Islet of Langerhans (tissue), 1 donor: Measurements from ENCODE around the gene ORMDL3.

Source experiments
- FAIRE-seq: peaks from one replicate; lab custom pipeline; 2011; peaks lifted over from hg19 to GRCh38; lab: Jason Lieb, UNC

Gene ORMDL3, protein sequence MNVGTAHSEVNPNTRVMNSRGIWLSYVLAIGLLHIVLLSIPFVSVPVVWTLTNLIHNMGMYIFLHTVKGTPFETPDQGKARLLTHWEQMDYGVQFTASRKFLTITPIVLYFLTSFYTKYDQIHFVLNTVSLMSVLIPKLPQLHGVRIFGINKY

DNA sequence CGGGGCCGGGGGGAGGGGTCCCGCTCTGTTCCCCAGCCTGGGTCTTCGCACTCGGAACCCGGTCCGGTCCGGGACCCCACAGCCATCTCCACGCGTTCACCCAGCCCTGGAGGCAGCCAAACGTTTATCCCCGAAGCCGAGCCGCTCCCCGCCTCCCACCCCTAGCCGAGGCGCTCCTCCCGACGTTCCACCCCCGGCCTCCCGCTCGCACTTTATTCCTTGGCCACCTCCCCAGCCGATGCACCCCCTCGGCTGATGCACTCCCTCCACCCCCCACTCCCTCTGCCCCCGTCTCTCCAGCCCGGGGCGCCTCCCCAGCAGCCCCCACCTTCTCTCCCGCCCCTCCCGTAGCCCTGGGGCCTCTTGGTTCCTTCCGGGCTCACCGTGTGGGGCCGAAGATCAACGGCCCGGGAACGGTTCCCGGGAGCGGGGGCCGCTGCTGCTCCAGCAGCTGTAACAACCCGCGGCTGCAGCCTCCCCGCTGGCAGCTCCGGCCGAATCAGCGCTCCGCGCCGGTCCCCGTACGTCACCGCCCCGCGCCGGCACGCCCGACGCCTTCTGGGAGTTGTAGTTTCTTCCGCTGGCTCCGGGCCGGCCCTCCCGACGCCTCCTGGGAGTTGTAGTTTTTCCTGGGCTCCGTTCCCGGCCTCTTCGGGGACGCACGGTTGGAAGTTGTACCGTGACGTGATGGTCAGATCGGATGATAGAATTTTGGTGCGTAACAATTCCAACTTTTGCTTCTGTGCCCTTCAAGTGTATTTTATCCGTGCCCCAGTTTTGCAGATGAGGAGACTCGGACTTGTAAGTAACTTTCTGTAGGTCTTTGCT lies at the start of gene ORMDL3, which contains the start of gene LRRC3C:
TSS of gene ORMDL3 (minus strand) at position 501 of the 828 bp plus-strand sequence. CDS start 3,398 bp downstream, outside the sequence.
TSS of gene LRRC3C (plus strand) at position 632 of the 828 bp plus-strand sequence. CDS start 13,792 bp downstream, outside the sequence.
- FAIRE-seq = no peak

- no peak for FAIRE-seq
Measured at GRCh38 chr17:39975801-39976200, 48.4 kb upstream of the ORMDL3 start.

GRCh38 chr17:39974433-39974832 lies 47.0 kb upstream of the ORMDL3 start:
- FAIRE-seq = no peak

GRCh38 chr17:39973496-39973895 lies 46.1 kb upstream of the ORMDL3 start:
- FAIRE-seq = no peak

GRCh38 chr17:39972271-39972670 lies 44.9 kb upstream of the ORMDL3 start:
- no peak for FAIRE-seq

DNA sequence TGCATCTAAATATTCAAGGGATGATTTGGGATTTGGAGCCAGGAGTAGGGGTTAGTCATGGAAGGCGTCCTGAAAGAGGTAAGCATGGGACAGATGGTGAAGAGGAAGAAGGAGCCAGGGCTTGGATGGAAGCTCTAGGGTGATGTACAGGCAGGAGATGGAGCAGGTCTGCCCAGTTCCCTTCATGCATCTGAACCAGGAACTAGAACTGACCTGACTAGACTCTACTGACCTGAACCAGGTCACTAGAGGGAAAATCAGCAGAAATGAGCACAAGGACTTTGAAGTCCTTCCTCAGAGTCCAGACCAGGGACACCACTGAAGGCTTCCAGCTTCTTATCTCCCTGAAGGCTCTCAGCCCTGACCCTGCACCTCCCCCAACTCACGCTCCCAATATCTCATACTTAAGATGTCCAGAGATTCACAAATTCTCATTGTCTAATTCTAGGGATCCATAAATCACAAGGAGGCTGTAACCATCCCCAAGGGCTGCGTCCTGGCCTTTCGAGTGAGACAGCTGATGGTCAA lies 43.7 kb upstream of the ORMDL3 start:
- no peak for FAIRE-seq

GRCh38 chr17:39970157-39970692 lies 42.8 kb upstream of the ORMDL3 start:
- FAIRE-seq = no peak

- FAIRE-seq = no peak
Measured at GRCh38 chr17:39969375-39969774, 42.0 kb upstream of the ORMDL3 start.

GRCh38 chr17:39968761-39969160 lies 41.4 kb upstream of the ORMDL3 start:
- no peak for FAIRE-seq

GRCh38 chr17:39966771-39967170 lies 39.4 kb upstream of the ORMDL3 start:
- no peak for FAIRE-seq

DNA sequence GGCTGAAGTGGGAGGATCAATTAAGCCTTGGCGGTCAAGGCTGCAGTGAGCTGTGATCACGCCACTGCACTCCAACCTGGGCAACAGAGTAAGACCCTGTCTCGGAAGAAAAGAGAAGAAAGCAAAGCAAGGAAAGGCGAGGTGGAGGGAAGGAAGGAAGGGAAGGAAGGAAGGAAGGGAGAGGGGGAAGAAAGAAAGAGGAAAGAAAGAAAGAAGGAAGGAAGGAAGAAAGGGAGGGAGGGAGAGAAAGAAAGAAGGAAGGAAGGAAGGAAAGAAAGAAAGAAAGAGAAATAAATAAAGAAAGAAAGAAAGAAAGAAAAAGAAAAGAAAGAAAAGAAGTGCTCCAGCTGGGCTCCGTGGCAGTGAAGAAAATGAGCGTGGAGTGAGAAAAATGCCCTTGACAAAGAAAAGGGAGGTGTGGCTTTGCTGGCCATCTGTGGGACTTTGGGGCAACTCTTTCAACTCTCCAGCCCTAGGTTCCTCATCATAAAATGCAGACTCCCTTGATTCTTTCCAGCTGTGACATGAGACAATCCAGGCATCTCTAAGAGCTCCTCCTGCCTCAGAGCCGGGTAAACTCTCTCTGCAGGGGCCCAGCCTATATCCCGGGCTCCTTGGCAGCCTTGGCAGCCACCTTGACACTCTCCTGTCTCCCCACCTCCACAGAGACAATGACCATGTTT lies 37.8 kb upstream of the ORMDL3 start:
- no peak for FAIRE-seq

- no peak for FAIRE-seq
Measured at GRCh38 chr17:39963829-39964228, 36.4 kb upstream of the ORMDL3 start.

GRCh38 chr17:39962642-39963220 lies 35.3 kb upstream of the ORMDL3 start, which contains the start of gene GSDMA:
Gene GSDMA, plus strand, starts transcription at chr17:39963004. Its CDS starts 2,684 bp downstream, at chr17:39965688.
- no peak for FAIRE-seq

DNA sequence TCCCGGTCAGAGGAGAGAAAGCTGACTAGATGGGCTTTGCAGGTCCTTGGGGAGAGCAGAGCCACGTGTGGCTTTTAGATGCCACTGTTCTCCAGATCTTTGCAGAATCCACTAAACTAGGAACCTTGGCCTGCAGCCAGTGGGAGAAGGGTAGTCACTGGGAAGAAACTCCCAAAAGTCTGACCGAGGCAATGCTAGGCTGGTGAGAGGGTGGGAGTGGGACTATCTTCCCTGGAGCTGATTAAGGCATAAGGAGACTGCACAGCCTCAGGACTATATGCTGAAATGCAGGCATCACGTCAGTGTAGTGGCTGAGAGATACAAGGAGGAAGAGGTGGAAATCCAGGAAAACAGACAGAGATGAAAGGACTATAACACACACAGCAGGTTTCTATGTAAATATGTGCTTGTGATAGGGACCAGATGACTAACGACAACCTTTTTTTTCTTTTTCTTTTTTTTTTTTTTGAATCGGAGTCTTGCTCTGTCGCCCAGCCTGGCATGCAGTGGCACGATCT lies 33.2 kb upstream of the ORMDL3 start:
- FAIRE-seq = no peak

DNA sequence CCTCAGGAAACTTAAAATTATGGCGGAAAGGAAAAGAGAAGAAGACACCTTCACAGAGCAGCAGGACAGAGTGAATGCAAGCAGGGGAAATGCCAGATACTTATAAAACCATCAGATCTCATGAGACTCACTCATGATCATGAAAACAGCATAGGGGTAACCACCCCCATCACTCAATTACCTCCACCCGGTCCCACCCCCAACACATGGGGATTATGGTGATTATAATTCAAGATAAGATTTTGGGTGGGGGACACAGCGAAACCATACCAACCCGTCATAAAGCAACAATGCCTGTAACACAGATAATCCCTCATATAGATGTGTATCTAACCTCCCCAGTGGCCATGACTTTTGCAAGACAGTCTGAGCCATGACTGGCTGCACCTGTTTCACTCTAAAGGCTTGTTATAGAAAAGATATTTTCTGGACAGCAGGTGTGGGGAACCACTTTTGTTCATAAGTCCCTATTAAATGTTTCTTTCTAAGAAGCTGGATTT lies 28.4 kb upstream of the ORMDL3 start:
- FAIRE-seq = no peak

DNA sequence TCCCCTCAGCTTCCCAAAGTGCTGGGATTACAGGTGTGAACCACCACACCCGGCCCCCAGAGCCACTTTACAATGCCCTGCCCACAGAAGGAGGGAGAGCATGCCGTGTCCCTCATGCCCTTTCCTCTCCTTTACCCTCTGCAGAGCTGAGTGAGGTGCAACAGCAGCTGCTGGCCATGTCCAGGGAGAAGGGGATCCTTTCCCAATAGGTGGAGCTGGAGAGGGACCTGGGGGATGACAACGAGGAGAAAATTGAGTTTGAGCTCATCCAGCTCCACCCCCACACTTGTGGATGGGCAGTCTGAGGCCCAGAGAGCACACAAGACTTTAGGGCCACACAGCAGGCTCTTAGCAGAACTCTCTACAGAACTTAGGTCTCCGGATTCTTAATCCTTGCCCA lies 27.5 kb upstream of the ORMDL3 start:
- FAIRE-seq = no peak

- no peak for FAIRE-seq
Measured at GRCh38 chr17:39953471-39953888, 26.1 kb upstream of the ORMDL3 start.

DNA sequence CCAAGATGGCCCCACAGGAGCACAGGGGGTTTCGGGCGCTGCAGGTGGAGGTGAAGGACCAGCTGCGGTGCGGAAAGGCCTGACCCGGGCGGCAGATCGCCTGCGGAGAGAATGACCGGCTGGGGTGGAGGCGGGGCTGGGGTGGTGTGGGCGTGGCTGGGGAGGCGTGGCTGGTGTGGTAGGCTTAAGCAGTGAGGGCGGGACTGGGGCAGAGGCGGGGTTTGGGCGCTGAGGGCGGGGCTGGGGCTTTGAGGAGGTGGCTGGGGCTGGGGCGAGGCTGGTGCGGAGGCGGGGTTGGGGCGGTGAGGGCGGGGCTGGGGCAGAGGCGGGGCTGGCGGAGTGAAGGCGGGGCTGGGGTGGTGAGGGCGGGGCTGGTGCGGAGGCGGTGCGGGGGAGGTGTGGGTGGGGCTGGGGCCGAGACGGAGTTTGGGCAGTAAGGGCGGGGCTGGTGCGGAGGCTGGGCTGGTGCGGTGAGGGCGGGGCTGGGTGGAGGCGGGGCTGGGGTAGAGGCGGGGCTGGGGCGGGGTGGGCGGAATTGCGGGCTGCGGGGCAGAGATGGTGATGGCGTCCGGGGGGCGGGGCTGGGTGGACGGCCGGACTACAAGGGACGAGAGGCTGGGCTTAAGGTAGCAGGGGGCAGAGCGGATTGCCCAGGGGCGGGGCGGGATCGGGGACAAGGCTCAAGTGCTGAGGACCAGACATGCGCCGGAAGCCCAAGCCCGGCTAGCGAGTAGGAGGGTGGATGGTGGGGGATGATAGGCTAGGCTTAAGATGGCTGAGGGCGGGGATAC lies 25.5 kb upstream of the ORMDL3 start:
- no peak for FAIRE-seq

DNA sequence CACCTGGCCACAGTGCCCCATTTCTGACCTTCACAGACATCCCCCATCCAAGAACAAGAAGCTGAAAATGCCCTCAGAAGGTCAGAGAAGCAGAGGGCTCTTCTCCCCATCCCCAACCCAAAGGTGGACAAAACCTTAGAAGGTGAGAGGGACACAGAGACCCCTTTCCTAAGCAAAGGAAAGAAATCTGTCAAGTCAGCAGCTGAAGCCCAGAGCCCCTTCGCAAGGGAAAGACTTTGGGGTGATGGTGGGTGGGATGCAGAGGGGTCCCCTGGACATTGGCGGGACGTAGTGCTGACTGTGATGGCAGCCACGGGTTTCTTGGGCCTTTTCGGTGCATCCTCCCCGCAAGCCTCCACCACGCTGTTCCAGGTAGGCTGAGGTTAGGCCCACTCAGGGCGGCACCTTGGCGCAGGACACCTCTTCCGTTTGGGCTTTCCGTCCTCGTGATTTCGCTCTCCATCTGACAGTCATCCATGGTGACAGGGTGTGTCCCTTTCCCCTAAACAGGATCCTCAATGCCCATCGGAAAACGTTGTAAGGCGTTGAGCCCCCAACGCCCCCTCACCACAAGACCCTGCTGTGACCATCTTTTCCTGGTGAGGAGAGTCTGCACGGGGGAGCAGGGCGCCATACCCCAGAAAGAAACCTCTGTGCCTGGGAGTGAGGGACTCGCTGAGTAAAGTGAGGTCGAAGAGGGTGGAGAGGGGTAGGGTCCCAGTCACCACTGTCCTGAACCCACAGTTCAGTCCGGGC lies 24.7 kb upstream of the ORMDL3 start:
- FAIRE-seq = no peak

GRCh38 chr17:39950871-39951348 lies 23.5 kb upstream of the ORMDL3 start:
- FAIRE-seq = no peak
